NCI-H2227 (cell line): Measurements from ENCODE around the gene UPK1B.
"Not testable (repeated sequence)": the region's sequence is repeated elsewhere in the genome, so short reads cannot be mapped to it uniquely, and the experiment has no call there.

Source experiments
- DNase-seq: peaks from one replicate; lab custom pipeline; 2025; ENCODE audit not compliant: unreplicated experiment; lab: John Stamatoyannopoulos, UW

UPK1B gene

DNA sequence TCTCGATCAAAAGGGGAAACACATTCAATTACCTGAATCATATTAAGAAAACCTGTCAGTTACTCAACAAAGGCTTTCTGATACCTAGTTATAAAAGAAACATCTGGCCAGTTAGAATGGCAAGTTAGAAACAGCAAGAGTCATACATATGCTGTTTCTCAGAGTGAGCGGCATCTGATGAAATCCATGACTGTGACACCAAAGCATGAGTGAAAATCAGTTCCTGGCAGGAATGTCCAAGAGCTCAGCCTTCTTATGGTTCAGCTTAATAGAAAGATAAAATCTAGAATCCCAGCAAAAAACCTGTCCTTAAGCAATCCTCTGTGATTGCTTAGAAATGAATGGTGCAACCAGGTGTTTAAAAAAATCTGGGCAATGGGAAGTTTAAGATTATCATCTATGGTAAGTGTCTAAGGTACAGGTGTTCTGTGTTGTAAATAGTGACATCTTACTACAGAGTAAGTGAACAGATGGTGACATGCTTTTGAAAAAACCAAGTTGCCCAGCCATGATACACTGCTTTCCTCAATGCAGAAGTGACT, 48.5 kb downstream of the UPK1B start:
- no peak for DNase-seq

DNA sequence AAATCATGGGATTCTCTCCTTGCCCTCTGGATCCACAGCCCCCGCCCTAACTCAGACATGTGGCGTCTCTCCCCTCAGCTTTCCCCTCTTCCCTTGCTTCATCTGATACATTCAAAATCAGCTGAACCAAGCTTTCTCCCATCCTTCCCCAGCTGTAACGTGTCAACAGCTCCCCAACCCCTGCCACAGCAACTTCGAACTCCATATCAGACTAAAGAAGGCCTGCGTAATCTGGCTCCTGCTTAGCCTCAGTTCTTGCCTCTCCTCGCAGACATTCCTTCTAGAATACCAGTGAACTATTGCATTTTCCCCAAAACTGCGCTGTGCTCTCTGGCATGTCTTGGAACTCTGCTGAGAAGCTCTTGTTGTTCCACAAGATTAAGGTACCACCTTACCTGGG, 49.0 kb downstream of the UPK1B start:
- no peak for DNase-seq

DNA sequence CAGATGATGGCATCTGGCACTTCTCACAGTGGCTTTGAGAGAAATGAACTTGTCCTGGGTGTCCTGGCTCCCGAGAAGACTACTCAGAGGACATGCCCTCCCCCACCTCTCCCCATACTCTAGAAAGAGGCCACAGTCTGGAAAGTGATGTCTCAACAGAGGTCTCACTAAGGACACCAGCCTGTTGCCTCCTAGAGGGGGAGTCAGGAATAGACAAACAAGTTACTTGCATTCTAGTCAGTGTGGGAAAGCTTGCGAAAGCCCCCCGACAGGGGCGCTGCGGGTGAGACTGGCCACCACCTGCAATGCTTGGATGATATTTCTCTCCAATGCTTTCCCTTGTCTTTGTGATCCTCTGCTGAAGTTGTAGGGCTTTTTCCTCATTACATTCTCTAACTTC, 50.1 kb downstream of the UPK1B start:
- DNase-seq = no peak

DNA sequence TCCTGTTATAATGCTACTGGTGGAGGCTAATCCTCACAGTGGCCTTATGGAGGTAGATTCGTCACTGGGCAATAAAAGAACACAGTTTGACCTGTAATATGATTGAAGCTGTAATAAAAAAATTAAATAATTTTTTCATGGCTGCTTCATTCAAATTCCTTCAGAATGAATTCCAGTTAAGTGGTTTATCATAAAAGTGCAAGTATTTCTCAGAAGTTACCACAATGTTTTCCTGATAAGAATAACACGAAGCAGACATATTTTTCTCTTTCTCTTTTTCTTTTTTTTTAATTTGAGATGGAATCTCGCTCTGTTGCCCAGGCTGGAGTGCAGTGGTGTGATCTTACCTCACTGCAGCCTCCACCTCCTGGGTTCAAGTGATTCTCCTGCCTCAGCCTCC, 51.7 kb downstream of the UPK1B start:
- DNase-seq = no peak

DNA sequence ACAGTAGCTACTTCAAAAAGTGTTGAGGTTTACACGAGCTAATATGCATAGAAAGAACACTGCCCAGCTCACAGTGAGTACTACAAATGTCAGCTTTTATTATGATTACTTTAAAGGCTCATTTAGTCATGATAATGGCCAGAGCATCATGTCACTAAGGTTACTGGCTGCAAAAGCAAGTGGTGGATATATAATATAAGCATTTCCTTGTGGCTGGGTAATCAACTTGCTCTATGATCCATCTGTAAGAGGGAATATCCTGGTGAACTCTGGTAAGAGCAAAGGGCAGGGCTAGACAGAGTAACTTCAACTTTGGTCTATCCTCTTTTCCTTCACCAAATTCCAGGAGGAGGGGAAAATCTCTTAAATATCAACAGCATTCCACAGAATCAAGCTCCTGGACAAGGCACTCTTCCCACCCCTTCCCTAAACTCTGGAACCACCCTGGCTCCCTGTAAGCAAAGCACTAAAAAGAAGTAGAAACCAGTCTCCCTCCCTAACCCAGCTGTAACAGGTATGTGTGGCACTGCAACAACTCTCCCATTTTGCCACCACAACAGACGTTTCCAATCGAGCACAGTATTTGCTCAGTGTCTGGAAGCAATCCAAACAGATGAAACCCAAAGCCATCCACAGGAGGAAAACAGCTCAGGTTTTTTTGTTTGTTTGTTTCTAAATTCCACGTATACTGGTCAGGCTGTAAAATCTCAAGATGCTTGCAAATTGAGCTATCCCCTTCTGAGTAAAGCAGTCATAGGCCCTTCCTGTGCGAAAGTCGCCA, 53.9 kb downstream of the UPK1B start:
- no peak for DNase-seq

DNA sequence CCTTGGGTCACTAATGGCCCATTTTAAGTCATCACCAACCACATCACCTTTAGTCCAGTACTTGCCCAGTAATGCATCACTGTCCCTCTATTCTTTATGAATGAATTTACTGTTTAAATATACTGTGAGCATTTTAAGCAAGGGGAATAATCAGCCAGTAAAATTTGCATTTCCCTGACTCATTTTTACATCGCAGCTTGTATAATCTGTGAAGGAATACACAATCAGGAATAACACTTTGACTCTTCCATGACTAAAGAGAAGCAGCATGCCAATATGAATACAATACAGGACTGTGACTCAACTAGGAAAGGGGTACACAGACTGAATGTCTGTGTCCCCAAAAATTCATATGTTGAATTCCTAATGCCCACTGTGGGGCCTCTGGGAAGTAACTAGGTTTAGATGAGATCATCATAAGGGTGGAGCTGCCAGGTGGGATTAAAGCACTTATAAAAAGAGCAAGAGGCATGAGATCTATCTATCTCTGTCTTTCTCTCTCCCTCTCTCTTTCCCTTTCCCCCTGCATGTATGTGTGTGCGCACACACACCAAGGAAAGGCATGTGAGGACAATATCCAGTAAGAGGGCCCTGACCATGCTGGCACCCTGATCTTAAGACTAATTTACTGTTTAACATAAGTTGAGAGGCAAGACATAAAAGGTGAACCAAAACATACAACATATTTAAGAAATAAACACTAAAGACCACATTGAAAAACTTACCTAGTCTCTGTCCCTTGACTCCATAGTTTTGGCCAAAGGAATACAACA, 55.2 kb downstream of the UPK1B start:
- no peak for DNase-seq

GRCh38 chr3:119229190-119229589, 55.8 kb downstream of the UPK1B start:
- DNase-seq = no peak

- no peak for DNase-seq
Measured at GRCh38 chr3:119230071-119230470, 56.7 kb downstream of the UPK1B start.

DNA sequence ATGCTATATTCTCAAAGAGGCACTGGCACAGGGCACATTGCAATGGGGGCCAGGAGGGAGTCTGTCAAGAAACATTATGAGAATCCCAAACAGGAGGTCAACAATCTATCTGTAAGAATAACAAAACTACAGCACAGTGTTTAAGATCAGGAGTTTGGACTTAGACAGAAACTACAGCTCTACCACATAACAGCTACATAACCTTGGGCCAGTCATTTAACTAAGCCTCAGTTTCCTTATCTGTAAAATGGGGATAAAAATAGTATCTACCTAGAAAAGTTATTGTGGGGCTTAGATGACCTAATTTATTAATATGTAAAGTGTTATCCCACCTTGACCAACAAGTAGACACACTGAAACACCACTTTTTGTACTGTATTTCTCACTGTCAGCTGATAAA, 57.3 kb downstream of the UPK1B start:
- no peak for DNase-seq

GRCh38 chr3:119234610-119235009, 61.2 kb downstream of the UPK1B start:
- DNase-seq = no peak

DNA sequence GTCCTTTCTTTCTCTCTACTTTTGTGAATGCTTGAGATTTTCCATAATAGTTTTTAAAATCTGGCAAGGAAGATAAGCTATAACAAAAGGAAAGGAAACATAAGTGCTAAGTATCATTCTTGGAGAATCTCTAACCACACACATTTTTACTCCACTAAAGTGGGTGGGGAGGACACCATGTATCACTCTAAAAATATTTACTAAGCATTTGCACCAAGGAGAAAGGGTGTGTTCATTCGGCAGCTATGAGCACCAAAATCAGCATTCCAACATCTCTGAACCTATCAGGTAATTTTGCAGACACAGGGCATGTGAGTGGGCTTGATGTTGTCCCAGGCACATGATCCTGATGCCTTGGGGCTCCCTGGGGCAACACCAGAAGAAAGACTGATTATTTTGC, 61.8 kb downstream of the UPK1B start:
- no peak for DNase-seq

DNA sequence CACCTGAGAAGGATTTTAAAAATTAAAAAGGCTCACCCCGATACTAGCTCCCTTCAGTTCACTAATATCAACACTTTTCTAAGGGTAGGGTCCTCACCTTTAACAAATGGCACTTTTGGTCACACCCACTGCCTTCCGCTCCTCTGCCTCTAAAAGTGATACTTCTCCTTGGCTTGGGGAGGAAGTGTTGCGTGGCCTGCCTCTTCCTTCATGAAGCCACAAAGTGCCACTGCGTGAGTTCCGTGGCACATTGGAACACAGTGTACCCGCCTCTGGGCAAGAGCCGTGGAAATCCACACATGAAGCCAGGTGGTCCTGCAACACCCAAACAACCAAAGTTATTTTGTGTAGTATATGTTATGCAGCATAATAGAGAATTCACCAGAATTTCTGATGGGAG, 63.4 kb downstream of the UPK1B start:
- no peak for DNase-seq

DNA sequence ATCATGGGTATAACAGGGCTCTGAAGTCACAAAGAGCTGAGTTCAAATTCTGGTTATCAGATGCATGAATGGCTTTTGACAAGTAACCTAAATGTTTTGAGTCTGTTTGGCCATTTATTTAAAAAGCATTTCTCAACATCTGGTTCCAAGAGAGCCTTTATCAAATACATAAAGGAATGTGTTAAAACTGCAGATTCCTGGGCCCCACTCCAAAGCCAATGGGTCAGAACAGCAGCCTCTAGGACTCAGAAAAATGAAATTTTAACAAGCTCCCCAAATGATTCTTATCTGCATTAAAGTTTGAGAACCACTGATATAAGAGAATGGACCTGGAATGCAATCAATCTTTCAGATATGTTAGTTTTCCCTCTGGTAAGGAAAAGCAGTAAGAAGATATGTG, 63.9 kb downstream of the UPK1B start:
- DNase-seq = no peak

GRCh38 chr3:119238363-119238762, 65.0 kb downstream of the UPK1B start:
- DNase-seq = no peak

- no peak for DNase-seq
Measured at GRCh38 chr3:119239206-119239820, 65.9 kb downstream of the UPK1B start.

GRCh38 chr3:119240101-119240590, 66.7 kb downstream of the UPK1B start:
- DNase-seq = peak; percentile 60

GRCh38 chr3:119240591-119241434, 67.4 kb downstream of the UPK1B start, which contains the start of gene B4GALT4:
TSS of gene B4GALT4 (minus strand) at chr3:119240878. CDS start at chr3:119230099, 10,779 bp downstream.
- peak; percentile 87 for DNase-seq

DNA sequence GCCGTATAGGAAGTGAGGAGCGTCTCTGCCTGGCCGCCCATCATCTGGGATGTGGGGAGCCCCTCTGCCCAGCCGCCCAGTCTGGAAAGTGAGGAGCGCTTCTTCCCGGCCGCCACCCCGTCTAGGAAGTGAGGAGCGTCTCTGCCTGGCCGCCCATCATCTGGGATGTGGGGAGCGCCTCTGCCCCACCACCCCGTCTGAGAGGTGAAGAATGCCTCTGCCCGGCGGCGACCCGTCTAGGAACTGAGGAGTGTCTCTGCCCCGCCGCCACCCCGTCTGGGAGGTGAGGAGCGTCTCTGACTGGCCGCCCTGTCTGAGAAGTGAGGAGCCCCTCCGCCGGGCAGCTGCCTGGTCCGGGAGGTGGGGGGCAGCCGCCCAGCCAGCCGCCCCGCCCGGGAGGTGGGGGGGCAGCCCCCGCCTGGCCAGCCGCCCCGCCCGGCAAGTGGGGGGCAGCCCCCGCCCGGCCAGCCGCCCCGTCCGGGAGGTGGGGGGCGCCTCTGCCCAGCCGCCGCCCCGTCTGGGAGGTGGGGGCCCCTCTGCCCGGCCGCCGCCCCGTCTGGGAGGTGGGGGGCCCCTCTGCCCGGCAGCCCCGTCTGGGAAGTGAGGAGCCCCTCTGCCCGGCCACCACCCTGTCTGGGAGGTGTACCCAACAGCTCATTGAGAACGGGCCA, 69.1 kb downstream of the UPK1B start:
- not testable (repeated sequence) for DNase-seq

DNA sequence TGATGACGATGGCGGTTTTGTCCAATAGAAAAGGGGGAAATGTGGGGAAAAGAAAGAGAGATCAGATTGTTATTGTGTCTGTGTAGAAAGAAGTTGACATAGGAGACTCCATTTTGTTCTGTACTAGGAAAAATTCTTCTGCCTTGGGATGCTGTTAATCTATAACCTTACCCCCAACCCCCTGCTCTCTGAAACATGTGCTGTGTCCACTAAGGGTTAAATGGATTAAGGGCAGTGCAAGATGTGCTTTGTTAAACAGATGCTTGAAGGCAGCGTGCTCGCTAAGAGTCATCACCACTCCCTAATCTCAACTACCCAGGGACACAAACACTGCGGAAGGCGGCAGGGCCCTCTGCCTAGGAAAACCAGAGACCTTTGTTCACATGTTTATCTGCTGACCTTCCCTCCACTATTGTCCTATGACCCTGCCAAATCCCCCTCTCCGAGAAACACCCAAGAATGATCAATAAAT, 69.7 kb downstream of the UPK1B start:
- not testable (repeated sequence) for DNase-seq

GRCh38 chr3:119243712-119244111, 70.3 kb downstream of the UPK1B start:
- DNase-seq = no peak
